Measurements from ENCODE around the gene SYT9.
"Not testable (repeated sequence)": the region's sequence is repeated elsewhere in the genome, so short reads cannot be mapped to it uniquely, and the experiment has no call there.

DNA sequence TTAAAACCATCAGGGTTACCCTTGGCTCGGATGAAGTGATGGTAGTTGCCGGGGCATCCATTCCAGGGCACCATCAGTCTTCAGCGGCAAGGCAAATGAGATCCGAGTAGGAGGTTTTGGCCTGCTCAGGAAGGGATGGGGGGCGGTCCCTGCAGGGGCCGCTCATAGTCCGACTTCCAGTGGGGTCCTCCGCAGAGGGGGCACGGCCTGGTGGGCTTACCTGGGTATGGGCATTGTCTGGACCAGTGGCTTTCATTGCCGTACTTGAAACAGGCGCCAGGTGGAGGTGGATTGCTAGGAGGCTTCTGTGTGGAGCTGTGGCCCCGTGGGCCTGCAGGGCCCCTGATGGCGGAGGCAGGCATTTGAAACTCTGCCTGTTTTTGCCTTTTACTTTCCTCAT lies 266.0 kb downstream of the SYT9 start:
- not testable (repeated sequence) for TF ChIP-seq ZNF12 (CRISPR knock-in tag; IDR thresholded peaks at IDR 0.05); CBX5 (IDR thresholded peaks at IDR 0.05; ENCODE audit: borderline replicate concordance, low read depth); TRIM24 (IDR thresholded peaks at IDR 0.05); NFATC3 (IDR thresholded peaks at IDR 0.05)
- TF ChIP-seq, protein P1, sequence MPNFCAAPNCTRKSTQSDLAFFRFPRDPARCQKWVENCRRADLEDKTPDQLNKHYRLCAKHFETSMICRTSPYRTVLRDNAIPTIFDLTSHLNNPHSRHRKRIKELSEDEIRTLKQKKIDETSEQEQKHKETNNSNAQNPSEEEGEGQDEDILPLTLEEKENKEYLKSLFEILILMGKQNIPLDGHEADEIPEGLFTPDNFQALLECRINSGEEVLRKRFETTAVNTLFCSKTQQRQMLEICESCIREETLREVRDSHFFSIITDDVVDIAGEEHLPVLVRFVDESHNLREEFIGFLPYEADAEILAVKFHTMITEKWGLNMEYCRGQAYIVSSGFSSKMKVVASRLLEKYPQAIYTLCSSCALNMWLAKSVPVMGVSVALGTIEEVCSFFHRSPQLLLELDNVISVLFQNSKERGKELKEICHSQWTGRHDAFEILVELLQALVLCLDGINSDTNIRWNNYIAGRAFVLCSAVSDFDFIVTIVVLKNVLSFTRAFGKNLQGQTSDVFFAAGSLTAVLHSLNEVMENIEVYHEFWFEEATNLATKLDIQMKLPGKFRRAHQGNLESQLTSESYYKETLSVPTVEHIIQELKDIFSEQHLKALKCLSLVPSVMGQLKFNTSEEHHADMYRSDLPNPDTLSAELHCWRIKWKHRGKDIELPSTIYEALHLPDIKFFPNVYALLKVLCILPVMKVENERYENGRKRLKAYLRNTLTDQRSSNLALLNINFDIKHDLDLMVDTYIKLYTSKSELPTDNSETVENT (CRISPR knock-in tag; IDR thresholded peaks at IDR 0.05) = not testable (repeated sequence)
- TF ChIP-seq, protein P2, sequence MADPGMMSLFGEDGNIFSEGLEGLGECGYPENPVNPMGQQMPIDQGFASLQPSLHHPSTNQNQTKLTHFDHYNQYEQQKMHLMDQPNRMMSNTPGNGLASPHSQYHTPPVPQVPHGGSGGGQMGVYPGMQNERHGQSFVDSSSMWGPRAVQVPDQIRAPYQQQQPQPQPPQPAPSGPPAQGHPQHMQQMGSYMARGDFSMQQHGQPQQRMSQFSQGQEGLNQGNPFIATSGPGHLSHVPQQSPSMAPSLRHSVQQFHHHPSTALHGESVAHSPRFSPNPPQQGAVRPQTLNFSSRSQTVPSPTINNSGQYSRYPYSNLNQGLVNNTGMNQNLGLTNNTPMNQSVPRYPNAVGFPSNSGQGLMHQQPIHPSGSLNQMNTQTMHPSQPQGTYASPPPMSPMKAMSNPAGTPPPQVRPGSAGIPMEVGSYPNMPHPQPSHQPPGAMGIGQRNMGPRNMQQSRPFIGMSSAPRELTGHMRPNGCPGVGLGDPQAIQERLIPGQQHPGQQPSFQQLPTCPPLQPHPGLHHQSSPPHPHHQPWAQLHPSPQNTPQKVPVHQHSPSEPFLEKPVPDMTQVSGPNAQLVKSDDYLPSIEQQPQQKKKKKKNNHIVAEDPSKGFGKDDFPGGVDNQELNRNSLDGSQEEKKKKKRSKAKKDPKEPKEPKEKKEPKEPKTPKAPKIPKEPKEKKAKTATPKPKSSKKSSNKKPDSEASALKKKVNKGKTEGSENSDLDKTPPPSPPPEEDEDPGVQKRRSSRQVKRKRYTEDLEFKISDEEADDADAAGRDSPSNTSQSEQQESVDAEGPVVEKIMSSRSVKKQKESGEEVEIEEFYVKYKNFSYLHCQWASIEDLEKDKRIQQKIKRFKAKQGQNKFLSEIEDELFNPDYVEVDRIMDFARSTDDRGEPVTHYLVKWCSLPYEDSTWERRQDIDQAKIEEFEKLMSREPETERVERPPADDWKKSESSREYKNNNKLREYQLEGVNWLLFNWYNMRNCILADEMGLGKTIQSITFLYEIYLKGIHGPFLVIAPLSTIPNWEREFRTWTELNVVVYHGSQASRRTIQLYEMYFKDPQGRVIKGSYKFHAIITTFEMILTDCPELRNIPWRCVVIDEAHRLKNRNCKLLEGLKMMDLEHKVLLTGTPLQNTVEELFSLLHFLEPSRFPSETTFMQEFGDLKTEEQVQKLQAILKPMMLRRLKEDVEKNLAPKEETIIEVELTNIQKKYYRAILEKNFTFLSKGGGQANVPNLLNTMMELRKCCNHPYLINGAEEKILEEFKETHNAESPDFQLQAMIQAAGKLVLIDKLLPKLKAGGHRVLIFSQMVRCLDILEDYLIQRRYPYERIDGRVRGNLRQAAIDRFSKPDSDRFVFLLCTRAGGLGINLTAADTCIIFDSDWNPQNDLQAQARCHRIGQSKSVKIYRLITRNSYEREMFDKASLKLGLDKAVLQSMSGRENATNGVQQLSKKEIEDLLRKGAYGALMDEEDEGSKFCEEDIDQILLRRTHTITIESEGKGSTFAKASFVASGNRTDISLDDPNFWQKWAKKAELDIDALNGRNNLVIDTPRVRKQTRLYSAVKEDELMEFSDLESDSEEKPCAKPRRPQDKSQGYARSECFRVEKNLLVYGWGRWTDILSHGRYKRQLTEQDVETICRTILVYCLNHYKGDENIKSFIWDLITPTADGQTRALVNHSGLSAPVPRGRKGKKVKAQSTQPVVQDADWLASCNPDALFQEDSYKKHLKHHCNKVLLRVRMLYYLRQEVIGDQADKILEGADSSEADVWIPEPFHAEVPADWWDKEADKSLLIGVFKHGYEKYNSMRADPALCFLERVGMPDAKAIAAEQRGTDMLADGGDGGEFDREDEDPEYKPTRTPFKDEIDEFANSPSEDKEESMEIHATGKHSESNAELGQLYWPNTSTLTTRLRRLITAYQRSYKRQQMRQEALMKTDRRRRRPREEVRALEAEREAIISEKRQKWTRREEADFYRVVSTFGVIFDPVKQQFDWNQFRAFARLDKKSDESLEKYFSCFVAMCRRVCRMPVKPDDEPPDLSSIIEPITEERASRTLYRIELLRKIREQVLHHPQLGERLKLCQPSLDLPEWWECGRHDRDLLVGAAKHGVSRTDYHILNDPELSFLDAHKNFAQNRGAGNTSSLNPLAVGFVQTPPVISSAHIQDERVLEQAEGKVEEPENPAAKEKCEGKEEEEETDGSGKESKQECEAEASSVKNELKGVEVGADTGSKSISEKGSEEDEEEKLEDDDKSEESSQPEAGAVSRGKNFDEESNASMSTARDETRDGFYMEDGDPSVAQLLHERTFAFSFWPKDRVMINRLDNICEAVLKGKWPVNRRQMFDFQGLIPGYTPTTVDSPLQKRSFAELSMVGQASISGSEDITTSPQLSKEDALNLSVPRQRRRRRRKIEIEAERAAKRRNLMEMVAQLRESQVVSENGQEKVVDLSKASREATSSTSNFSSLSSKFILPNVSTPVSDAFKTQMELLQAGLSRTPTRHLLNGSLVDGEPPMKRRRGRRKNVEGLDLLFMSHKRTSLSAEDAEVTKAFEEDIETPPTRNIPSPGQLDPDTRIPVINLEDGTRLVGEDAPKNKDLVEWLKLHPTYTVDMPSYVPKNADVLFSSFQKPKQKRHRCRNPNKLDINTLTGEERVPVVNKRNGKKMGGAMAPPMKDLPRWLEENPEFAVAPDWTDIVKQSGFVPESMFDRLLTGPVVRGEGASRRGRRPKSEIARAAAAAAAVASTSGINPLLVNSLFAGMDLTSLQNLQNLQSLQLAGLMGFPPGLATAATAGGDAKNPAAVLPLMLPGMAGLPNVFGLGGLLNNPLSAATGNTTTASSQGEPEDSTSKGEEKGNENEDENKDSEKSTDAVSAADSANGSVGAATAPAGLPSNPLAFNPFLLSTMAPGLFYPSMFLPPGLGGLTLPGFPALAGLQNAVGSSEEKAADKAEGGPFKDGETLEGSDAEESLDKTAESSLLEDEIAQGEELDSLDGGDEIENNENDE (IDR thresholded peaks at IDR 0.05; ENCODE audit: low read depth, low read length) = not testable (repeated sequence)
